Measurements from ENCODE around the gene CENPX.

CENPX gene

GRCh38 chr17:82058855-82059249 is 36.2 kb upstream of the CENPX start:
- peaks cover 41% of the 10 kb centered on the region for H3K36me3 Mint-ChIP-seq
- no peaks in the 10 kb centered on the region for H3K9me3 Mint-ChIP-seq
- no peak overlapping the region for H3K4me3 Mint-ChIP-seq
- no peak overlapping the region for H3K27ac Mint-ChIP-seq
- ATAC-seq = no peak
- H3K4me1 Mint-ChIP-seq = peaks cover 11% of the 10 kb centered on the region
- H3K27me3 Mint-ChIP-seq = no peaks in the 10 kb centered on the region

DNA sequence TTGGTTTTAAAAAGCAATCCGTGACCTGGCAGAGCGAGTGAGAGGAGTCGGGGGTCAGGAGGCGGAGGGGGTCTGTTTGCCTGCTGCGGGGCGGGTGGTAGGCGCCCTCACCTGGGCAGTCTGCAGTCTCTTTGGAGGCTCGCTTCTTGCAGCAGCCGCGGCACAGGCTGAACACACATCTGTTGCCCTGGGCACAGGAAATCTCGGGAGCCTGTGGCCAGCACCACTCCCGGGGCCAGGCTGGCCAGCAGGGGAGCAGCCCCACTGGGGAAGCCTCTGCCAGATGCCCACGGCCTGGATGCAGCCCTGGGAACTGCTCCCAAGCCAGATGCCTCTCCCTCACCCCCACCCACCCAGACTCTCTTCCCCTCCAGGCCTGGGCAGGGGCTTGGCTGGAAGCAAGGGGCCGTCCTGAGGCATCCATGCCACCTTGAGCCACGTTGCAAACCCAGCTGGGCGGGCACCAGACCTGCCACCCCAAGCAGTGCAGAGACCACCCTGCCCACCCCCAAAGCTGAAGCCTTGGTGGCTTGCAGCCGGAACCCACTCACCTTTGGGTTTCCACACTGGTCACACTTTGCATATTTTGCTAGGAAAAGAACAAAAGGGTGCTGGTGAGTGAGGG is 35.7 kb upstream of the CENPX start:
- peak overlapping the region; percentile 44 for H3K27ac Mint-ChIP-seq
- no peak overlapping the region for H3K4me3 Mint-ChIP-seq
- H3K36me3 Mint-ChIP-seq = peaks cover 41% of the 10 kb centered on the region
- ATAC-seq = no peak
- no peaks in the 10 kb centered on the region for H3K27me3 Mint-ChIP-seq
- H3K4me1 Mint-ChIP-seq = peaks cover 11% of the 10 kb centered on the region
- H3K9me3 Mint-ChIP-seq = no peaks in the 10 kb centered on the region

DNA sequence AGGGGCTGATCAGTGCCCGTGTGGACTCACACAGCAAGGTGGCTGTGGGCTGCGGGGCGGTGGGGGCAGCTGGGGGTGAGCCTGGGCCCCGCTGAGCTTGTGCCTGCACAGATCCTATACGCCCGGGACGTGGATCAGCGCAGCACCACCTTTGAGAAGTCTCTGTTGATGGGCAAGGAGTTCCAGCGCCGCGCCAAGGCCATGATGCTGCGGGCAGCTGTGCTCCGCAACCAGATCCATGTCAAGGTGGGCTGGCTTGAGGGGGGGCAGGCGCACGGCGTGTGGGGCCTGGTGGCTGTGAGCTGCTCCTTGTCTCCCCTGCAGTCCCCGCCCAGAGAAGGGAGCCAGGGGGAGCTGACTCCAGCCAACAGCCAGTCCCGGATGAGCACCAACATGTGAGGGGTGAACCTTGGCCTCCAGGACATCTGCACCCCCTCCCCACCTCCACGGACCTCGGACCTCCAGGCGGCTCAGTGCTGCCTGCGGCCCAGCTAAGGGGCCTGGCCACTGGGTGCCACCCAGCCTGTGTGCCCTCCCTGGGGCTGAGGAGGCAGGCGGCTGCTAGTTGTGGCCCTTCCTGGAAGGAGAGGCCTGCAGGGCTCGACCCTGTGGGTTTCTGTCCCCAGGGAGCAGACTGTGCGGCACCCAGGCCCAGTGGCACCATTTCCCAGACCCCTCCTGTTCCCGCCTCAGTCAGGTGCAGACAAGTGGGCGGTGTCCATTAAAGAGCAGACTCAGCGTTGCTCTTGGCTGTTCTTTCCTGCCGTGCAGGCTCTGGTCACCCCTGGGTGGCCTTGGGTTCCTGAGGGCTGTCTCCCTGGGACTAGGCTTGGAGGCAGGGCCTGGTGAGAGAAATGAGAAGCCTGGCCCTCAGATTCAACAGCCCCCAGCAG is 34.3 kb upstream of the CENPX start:
- H3K36me3 Mint-ChIP-seq = peaks cover 37% of the 10 kb centered on the region
- no peaks in the 10 kb centered on the region for H3K9me3 Mint-ChIP-seq
- H3K27me3 Mint-ChIP-seq = no peaks in the 10 kb centered on the region
- ATAC-seq = no peak
- H3K27ac Mint-ChIP-seq = peak overlapping the region; percentile 44
- no peak overlapping the region for H3K4me3 Mint-ChIP-seq
- peaks cover 11% of the 10 kb centered on the region for H3K4me1 Mint-ChIP-seq

DNA sequence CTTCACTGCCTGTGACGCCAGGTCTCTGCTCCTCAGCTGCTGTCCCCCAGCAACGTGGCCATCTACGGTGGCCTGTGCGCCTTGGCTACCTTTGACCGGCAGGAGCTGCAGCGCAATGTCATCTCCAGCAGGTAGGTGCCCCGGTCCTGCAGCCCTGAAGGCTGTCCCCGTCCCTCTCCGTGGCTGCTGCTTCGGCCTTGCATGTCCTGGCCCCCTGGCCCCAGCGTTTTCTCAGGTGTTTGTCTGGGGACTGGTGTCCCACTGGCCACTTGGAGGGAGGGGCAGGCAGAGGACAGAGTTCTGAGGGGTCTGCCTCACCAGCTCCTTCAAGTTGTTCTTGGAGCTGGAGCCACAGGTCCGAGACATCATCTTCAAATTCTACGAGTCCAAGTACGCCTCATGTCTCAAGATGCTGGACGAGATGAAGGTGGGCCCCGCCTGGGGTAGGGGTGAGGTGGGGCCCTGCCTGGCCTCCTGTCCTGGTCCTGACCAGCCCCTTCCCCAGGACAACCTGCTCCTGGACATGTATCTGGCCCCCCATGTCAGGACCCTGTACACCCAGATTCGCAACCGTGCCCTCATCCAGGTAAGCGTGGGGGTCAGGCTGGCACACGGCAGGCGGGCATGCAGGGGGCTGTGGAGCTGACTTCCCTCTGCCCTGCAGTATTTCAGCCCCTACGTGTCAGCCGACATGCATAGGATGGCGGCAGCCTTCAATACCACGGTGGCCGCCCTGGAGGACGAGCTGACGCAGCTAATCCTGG is 33.5 kb upstream of the CENPX start:
- peaks cover 33% of the 10 kb centered on the region for H3K36me3 Mint-ChIP-seq
- H3K4me3 Mint-ChIP-seq = no peak overlapping the region
- H3K4me1 Mint-ChIP-seq = peaks cover 11% of the 10 kb centered on the region
- H3K27ac Mint-ChIP-seq = no peak overlapping the region
- no peaks in the 10 kb centered on the region for H3K9me3 Mint-ChIP-seq
- no peaks in the 10 kb centered on the region for H3K27me3 Mint-ChIP-seq
- ATAC-seq = no peak

- H3K4me3 Mint-ChIP-seq = no peak overlapping the region
- no peak overlapping the region for H3K27ac Mint-ChIP-seq
- ATAC-seq = no peak
- H3K27me3 Mint-ChIP-seq = no peaks in the 10 kb centered on the region
- peaks cover 18% of the 10 kb centered on the region for H3K4me1 Mint-ChIP-seq
- H3K9me3 Mint-ChIP-seq = no peaks in the 10 kb centered on the region
- peaks cover 32% of the 10 kb centered on the region for H3K36me3 Mint-ChIP-seq
Observed at GRCh38 chr17:82055023-82055964, 32.6 kb upstream of the CENPX start.

DNA sequence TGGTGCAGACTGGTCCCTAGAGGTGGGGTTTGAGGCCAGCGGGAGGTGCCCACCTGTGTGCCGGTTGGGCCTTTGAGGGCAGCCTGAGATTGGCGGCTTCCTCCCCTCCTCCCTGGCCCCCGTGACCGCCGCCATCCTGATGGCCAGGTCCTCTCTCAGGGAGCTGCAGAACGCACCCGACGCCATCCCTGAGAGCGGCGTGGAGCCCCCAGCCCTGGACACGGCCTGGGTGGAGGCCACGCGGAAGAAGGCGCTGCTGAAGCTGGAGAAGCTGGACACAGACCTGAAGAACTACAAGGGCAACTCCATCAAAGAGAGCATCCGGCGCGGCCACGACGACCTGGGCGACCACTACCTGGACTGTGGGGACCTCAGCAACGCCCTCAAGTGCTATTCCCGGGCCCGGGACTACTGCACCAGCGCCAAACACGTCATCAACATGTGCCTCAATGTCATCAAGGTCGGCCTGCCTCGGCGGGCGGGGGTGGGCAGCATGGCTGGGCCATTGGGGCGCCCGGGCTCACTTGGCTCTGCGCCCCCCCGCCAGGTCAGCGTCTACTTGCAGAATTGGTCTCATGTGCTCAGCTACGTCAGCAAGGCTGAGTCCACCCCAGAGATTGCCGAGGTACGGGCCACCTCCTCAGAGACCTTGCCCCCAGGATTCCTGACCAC is 31.8 kb upstream of the CENPX start:
- no peaks in the 10 kb centered on the region for H3K9me3 Mint-ChIP-seq
- H3K4me1 Mint-ChIP-seq = peaks cover 19% of the 10 kb centered on the region
- H3K27ac Mint-ChIP-seq = no peak overlapping the region
- no peaks in the 10 kb centered on the region for H3K27me3 Mint-ChIP-seq
- no peak overlapping the region for H3K4me3 Mint-ChIP-seq
- ATAC-seq = no peak
- H3K36me3 Mint-ChIP-seq = peaks cover 28% of the 10 kb centered on the region

DNA sequence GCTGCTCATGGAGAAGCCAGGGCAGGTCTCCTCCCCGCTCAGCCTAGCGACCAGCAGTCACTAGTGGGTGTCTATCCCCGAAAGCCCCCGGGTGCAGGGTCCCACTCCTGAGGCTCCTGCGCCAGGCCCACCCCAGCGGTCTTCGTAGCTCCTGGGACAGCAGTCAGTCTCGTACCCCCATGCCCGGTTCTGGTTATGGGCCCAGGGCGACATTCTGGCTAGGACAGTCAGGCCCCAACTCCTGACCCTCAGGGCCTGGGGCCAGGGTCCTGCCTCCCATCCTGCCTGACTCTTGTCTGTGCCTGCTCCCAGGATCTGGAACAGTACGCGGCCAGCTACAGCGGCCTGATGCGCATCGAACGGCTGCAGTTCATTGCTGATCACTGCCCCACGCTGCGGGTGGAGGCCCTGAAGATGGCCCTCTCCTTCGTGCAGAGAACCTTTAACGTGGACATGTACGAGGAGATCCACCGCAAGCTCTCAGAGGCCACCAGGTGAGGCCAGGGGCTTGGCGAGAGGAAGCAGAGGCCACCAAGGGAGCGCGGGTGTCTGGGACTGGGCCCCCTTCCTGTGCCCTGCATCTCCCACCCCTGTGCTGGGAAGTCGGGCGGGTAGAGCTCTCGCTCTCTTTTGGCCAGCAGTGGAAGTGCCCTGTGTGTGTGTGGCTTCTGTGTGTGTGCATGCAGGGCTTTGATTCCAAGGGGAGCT is 31.0 kb upstream of the CENPX start:
- H3K27me3 Mint-ChIP-seq = no peaks in the 10 kb centered on the region

GRCh38 chr17:82053130-82053529 is 30.5 kb upstream of the CENPX start:
- H3K9me3 Mint-ChIP-seq = no peaks in the 10 kb centered on the region

More for the DNA sequence above, 31.0 kb upstream of the CENPX start:
- no peak overlapping the region for H3K27ac Mint-ChIP-seq
- ATAC-seq = no peak
- peaks cover 25% of the 10 kb centered on the region for H3K36me3 Mint-ChIP-seq
- H3K4me3 Mint-ChIP-seq = peak overlapping the region; percentile 85
- no peaks in the 10 kb centered on the region for H3K9me3 Mint-ChIP-seq
- H3K4me1 Mint-ChIP-seq = peaks cover 19% of the 10 kb centered on the region

GRCh38 chr17:82052638-82053059 is 30.0 kb upstream of the CENPX start:
- H3K9me3 Mint-ChIP-seq = no peaks in the 10 kb centered on the region
- H3K4me1 Mint-ChIP-seq = peaks cover 19% of the 10 kb centered on the region
- no peak for ATAC-seq
- H3K36me3 Mint-ChIP-seq = peaks cover 19% of the 10 kb centered on the region
- peak overlapping the region; percentile 85 for H3K4me3 Mint-ChIP-seq
- no peaks in the 10 kb centered on the region for H3K27me3 Mint-ChIP-seq
- peak overlapping the region; percentile 49 for H3K27ac Mint-ChIP-seq

More at GRCh38 chr17:82053130-82053529, 30.5 kb upstream of the CENPX start:
- H3K4me1 Mint-ChIP-seq = peaks cover 19% of the 10 kb centered on the region
- peak overlapping the region; percentile 85 for H3K4me3 Mint-ChIP-seq
- no peaks in the 10 kb centered on the region for H3K27me3 Mint-ChIP-seq
- no peak overlapping the region for H3K27ac Mint-ChIP-seq
- ATAC-seq = no peak
- H3K36me3 Mint-ChIP-seq = peaks cover 21% of the 10 kb centered on the region

GRCh38 chr17:82051776-82052637 is 29.3 kb upstream of the CENPX start, which contains the start of the genes GPS1 and RFNG:
TSS of gene GPS1 (plus strand) at chr17:82051898. CDS start at chr17:82051932, 34 bp downstream.
TSS of gene RFNG (minus strand) at chr17:82051811. CDS start at chr17:82051766, 45 bp downstream.
- peaks cover 25% of the 10 kb centered on the region for H3K36me3 Mint-ChIP-seq
- peaks cover 19% of the 10 kb centered on the region for H3K4me1 Mint-ChIP-seq
- peak within 1 kb of the TSS; percentile 85 for H3K4me3 Mint-ChIP-seq
- peak within 1 kb of the TSS; percentile 83 for H3K27ac Mint-ChIP-seq
- peak; percentile 86 for ATAC-seq
- no peaks in the 10 kb centered on the region for H3K9me3 Mint-ChIP-seq
- H3K27me3 Mint-ChIP-seq = no peaks in the 10 kb centered on the region

DNA sequence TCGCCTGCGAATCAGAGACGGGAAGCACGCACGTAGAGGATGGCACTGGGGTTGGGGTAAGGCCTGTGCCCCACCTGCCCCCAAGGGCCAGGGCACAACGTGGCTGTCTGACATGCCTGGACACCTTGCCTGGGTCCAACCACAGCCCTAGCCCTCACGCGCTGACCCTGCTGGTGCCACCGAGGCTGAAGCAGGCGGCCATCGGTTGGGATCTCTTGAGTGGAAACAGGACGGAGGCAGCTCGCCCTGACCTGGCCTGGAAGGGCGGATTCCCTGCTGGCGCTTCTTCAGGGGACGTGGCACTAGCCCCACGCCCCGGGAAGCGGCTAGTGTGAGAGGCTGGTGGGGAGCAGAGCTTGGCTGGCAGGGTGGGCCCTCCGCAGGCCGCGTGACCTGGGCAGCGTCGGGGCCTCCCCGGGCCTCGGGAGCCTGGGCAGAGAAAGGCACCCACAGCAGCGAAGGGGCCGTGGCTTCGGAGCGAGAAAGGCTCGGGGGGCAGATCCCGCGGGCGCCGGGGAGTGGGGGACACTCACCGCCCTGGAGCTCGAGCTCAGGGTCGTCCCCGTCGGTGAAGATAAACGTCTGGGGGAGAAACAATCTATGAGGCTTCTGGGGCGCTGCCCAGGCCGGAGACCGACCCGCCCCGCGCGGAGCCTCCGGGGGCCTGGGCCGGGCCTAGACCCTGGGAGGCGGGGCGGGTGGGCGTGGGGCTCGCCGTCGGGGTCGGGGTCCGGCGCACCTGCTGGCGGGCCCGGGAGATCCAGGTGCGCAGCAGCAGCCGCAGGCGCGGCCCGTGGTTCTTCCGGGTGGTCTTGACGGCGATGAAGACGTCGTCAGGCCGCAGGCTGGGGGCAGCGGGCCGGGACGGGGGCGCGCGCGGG is 28.3 kb upstream of the CENPX start:
- H3K4me1 Mint-ChIP-seq = peaks cover 19% of the 10 kb centered on the region
- H3K27ac Mint-ChIP-seq = peak overlapping the region; percentile 83
- H3K36me3 Mint-ChIP-seq = peaks cover 23% of the 10 kb centered on the region
- ATAC-seq = no peak
- peak overlapping the region; percentile 82 for H3K4me3 Mint-ChIP-seq
- H3K27me3 Mint-ChIP-seq = no peaks in the 10 kb centered on the region
- H3K9me3 Mint-ChIP-seq = no peaks in the 10 kb centered on the region
